Measurements from ENCODE around the gene CACNG5.

CACNG5 gene, protein sequence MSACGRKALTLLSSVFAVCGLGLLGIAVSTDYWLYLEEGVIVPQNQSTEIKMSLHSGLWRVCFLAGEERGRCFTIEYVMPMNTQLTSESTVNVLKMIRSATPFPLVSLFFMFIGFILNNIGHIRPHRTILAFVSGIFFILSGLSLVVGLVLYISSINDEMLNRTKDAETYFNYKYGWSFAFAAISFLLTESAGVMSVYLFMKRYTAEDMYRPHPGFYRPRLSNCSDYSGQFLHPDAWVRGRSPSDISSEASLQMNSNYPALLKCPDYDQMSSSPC

DNA sequence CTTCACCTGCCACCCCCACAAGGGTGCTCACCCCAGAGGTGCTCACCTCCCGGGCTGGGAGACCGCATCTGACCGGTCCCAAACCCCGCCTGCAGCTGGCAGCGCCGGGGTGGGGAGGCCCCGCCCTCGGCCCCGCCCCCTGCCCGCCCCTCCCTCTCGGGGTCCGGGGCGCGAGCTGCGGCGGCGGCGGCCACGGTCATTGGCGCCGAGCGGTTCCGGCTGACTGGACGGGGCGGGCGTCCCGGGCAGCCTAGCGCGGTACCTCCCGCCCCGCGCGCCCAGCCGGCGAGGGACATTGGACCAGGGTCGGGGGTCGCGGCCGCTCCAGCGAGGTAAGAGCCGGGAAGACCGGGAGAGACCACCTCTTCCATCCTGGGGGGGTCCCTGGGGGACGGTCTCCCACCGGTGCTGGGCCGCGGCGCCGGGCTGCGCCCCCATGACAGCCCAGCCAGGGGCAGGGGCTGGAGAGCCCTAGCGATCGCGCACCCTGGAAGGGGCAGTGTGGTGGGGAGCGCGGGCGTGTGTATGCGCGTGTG, at the start of gene CACNG5:
Gene CACNG5, plus strand, starts transcription at position 199 of the 536 bp plus-strand sequence. CDS start 42,216 bp downstream, outside the sequence.
- no peak for TF ChIP-seq ZFX (IDR thresholded peaks at IDR 0.05)
- no peak for TF ChIP-seq CTCF (conservative IDR thresholded peaks at IDR 0.05)
- no peak within 1 kb of the TSS for H3K27ac ChIP-seq

DNA sequence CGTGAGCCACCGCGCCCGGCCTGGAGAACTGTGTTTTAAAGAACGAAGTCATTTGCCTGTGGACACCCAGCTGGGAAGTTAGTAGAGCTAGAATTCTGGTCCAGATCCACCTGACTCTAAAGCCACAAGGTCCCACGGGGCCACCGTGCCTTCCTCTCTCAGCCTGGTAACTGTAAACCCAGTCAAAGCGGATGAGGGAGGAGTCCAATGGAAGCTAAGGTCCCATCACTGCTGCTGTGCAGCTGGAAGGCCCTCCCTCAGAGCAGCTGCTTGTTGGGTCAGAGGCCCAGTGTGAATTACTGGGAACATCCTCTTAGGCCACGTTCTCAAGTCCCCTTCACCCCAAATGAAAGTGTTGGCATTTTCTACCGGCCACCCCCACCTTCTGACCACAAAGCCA, 48.8 kb upstream of the CACNG5 start:
- H3K27ac ChIP-seq: no peak overlapping the region
- TF ChIP-seq CTCF (conservative IDR thresholded peaks at IDR 0.05) (no peak), ZFX (IDR thresholded peaks at IDR 0.05) (no peak)

GRCh38 chr17:66787914-66788313, 47.0 kb upstream of the CACNG5 start:
- no peak overlapping the region for H3K27ac ChIP-seq
- TF ChIP-seq CTCF (conservative IDR thresholded peaks at IDR 0.05): no peak
- TF ChIP-seq ZFX (IDR thresholded peaks at IDR 0.05): no peak

DNA sequence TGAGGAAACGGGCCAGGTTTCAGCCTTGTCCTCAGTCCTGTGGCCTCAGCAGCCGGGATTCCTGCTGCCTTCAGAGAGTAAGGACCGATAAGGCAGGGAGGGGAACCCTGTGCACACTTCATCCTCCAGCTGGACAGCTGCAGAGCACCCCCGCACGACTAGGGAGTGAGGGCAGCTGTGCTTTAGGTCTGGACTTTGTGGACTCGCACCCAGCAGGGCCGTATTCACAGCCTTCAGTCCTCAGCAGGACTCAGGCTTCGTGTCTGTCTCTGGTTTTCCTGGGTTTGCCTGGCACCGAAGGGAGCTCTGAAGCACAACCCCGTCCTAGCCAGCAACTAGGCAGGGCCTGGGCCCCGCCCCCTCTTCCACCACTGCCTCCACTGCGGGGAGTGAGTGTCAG, 45.8 kb upstream of the CACNG5 start:
- no peak overlapping the region for H3K27ac ChIP-seq
- TF ChIP-seq CTCF (conservative IDR thresholded peaks at IDR 0.05) (no peak), ZFX (IDR thresholded peaks at IDR 0.05) (no peak)

- TF ChIP-seq ZFX (IDR thresholded peaks at IDR 0.05) (no peak), CTCF (conservative IDR thresholded peaks at IDR 0.05) (no peak)
- no peak overlapping the region for H3K27ac ChIP-seq
Observed at GRCh38 chr17:66789961-66790437, 44.9 kb upstream of the CACNG5 start.

DNA sequence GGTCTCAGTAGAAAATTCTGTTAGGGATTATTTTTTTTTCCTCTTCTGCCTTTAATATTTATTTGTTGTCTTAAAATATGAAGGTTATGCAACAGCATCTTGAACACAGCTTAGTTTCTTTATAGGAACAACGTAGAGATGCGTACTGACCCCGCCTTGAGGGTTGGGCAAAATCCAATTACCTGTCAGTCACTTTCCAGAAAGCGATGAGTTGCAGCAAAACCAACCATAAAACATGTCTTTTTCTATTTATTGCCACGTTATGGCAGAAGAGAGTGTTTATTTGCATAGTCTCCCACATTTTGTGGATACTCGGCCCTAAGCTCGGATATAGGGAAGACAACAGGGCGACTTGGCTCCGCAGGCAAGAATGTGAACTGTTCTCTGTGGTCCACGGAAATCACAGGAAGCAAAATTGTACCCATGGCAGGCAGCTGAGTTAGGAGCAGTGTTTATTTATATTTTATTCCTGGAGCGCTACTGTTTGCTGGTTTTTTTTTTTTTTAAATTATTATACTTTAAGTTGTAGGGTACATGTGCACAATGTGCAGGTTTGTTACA, 44.3 kb upstream of the CACNG5 start:
- no peak overlapping the region for H3K27ac ChIP-seq
- no peak for TF ChIP-seq ZFX (IDR thresholded peaks at IDR 0.05)
- TF ChIP-seq CTCF (conservative IDR thresholded peaks at IDR 0.05): no peak

GRCh38 chr17:66791347-66791746, 43.6 kb upstream of the CACNG5 start:
- TF ChIP-seq ZFX (IDR thresholded peaks at IDR 0.05): no peak
- TF ChIP-seq CTCF (conservative IDR thresholded peaks at IDR 0.05): no peak
- H3K27ac ChIP-seq: no peak overlapping the region

Measured in C4-2B (cell line).